Right forelimb (tissue), 1 donor: Measurements from ENCODE around the gene VSX2.

Experiments used
- DNase-seq: peaks from one replicate; pipeline ENCODE4 v3.0.0-alpha.2; 2018

VSX2 gene

DNA sequence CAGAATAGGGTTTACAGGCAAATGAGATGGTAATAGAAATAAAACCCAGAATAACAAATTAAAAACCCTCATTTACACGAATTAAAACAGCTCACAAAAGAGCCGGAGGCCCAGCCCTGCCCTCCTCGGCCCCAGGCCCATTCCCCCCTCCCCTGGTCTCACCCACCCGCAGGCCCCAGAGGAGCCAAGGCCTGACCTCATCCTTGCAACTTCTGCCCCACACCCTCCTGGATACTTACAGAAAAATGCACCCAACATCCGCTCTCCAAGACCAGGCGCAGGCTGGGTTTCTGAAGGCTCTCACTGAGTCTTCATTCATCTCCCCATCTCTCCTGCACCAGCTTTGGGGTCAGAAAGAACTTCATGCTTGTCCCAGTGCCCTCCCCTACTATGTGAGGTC lies 16.2 kb upstream of the VSX2 start:
- no peak for DNase-seq

DNA sequence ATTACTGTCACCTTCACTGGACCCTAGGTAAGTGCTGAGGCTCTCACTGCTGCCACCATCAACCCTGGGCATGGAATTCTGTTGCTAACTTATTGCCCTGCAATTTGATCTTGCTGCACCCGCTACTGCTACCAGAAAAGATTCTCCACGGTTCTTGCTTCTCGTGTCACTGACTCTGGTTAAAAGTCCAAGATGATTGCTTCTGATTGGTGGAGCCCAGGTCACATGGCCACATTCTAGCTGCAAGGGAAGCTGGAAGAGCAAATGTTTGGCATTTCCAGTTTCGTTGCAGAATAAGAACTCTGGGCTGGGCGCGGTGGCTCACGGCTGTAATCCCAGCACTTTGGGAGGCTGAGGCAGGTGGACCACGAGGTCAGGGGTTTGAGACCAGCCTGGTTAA lies 7.5 kb upstream of the VSX2 start:
- no peak for DNase-seq

GRCh38 chr14:74235017-74235416 lies 4.2 kb upstream of the VSX2 start:
- no peak for DNase-seq

DNA sequence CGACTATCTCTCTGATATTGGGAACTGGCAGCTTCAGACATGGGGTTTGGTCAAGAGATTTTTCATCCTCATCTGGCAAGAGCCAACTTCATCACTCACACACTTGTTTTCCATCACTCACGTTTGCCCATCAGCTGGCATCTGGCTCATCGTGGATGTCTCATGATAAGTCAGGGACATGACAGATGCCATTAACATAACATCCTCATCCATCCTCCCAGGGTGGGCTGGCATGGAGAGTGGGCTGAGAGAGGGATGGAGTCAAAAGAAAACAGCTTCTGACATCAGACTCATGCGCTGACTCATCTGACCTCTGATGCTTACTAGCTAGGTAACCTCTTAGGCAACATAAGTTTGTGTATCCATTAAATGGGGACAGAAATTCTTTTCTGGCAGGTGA lies 1.8 kb upstream of the VSX2 start:
- no peak for DNase-seq

GRCh38 chr14:74239848-74240793 lies 872 bp downstream of the VSX2 start:
- peak; percentile 58 for DNase-seq

GRCh38 chr14:74240794-74241651 lies 1.8 kb downstream of the VSX2 start:
- peak; percentile 60 for DNase-seq

- DNase-seq: no peak
Observed at GRCh38 chr14:74241652-74242017, 2.4 kb downstream of the VSX2 start.

GRCh38 chr14:74242021-74242779 lies 3.0 kb downstream of the VSX2 start:
- no peak for DNase-seq

DNA sequence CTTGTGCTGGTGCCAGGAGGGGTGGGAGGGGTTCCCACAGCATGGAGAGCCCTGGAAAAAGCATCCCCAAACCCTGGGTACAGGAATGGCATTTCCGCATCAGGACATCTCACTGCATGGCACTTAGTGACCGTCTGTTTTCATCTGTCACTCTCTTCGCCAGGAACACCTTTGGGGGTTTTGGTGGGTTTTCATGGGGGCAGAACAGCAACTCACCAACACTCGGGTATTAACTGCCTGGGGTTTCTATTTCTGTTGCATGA lies 3.5 kb downstream of the VSX2 start:
- no peak for DNase-seq

DNA sequence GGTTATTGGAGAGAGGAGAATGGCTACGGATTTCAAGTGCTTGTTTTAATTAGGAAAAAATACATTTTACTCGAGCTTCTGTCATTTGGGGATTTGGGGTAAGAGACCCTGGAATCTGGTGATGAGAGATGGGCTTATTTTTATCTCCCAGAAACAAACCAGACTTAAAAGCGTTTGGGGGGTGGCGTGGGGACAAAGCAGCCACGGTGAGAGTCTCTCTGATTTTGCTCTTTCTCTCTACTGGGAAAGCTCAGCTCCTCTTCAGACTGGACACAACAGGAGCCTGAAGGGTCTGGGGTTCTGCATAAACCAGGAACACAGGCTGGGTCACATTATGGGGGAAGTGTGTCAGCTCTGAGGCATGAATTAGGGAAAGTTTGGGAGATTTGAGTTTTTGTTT lies 3.8 kb downstream of the VSX2 start:
- DNase-seq: no peak

DNA sequence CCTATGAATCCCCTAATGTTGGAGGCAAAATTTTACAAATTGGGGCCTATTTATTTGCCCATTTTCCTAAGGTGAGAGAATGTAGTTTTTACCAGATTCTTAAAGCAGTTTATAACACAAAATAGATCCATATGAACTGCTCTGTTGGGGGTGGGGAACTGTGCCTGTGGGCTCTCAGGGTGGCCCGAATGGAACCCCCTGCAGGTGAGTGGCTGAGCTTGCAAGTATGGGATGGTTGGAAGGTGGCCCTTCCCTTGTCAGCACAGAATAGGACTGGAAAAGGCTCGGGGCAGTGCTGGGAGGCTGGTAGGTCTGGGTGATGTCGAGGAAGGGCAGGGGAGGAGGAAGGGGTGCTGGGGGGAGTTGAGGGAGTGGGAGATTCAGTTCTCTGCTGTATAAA lies 4.9 kb downstream of the VSX2 start:
- DNase-seq: no peak

GRCh38 chr14:74245292-74245691 lies 6.0 kb downstream of the VSX2 start:
- no peak for DNase-seq

GRCh38 chr14:74246542-74246941 lies 7.3 kb downstream of the VSX2 start:
- DNase-seq: no peak

DNA sequence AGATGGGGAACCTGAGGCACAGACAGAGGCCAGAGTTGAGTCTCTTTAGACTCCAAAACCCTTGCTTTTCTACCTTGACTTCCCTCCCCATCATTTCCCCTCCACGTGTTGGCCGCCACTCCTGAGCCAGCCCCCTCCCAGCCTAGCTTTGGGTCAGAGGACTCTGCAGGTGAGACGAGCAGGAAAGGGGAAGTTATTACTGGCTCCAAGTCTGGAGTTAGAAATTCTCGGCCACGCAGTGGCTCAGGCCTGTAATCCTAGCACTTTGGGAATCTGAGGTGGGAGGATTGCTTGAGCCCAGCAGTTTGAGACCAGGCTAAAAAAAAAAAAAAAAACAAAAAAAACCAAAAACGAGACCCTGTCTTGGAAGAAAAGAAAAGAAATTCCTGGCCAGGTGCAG lies 8.8 kb downstream of the VSX2 start:
- no peak for DNase-seq

GRCh38 chr14:74249433-74250375 lies 10.5 kb downstream of the VSX2 start:
- no peak for DNase-seq

GRCh38 chr14:74255281-74255680 lies 16.0 kb downstream of the VSX2 start:
- DNase-seq: no peak

DNA sequence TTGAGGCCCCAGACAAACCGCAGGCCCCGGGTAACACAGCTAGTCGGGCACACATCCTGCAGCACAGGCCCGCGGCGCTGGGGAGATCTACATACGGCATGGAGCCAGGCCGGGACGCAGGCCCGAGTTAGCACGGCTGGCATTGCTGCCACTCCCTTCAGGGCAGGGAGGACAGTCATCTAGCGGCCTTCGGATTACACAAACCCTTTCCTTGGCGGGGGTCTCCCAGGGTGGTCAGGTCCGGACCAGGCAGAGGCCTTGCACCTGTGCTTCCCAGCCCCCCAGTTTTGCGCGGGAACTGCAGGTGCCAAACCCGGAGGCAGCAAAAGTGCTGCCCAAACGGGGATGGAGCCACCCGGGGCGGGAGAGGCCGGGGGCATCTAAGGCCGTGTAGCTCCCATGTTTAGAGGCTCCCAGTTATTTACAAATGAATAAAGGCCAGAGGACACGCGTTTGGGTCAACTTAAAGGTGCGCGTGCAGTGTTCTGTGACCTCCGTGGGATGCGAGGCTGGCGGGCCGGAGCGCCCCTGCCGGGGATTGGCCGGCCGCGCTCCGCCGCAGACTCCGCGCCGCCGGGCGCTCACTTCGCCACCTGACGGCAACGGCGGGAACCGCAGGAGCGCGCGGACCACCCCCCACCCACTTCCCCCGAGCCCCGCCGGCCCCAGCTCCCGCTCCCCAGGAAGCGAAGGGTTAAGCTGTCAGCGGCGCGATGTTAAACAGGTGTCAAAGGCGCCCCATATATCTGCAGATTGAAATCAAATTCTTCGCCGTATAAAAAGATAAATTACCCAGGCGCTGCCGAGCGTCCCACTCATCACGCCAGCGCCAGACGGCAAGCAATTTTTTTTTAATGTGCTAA lies 18.1 kb downstream of the VSX2 start:
- DNase-seq: peak; percentile 73

DNA sequence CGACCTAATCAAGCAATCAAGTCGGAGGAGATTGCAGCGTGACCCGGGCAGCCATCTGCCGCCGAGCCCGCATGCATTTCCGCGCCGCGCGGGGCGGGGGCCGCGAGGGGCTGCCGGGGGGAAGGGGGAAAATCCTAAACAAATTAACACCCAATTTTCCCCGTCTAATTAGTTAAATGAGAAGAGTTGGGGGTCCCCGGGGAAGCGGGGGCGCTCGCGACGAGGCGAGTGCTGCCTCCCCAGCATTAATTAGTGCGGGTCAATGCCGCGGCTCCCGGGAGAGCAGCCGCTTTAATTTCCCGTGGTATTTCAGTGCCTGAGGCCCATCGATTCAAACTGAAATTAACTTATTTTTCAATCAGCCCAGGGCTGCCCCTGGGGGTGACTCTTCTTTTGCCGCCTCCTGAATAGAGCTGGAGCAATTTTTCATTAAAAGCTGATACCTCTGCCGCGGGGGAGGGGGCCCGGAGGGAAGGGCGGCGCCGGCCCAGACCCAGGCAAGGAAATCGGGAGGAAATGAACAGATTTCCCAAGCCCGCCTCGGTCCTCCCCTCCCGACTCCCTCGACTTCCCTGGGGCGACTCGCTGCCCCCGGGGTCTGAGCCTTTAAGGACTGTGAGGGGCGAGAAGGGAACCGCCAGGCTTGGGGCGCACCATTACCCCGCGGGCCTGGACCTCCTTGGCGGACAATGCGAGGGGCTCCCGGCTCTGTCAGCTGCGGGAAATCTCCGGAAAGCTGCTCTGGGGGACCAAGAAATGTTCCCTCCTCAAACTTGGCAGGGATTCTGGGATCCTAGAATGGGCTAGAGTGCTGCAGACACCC lies 18.9 kb downstream of the VSX2 start:
- no peak for DNase-seq

DNA sequence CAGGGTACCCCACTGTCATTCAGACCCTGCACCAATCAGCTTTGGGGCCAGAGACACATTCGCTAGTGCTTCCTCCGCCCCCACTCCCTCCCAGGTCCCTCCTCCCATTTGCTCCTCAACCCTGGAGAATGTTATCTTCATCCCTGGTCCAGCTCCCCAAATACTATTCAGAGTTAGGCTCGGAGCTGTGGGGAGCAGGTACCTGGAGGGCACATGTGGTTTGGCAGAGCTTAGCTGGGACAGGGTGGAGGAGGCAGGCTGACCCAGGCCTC lies 19.5 kb downstream of the VSX2 start:
- no peak for DNase-seq

DNA sequence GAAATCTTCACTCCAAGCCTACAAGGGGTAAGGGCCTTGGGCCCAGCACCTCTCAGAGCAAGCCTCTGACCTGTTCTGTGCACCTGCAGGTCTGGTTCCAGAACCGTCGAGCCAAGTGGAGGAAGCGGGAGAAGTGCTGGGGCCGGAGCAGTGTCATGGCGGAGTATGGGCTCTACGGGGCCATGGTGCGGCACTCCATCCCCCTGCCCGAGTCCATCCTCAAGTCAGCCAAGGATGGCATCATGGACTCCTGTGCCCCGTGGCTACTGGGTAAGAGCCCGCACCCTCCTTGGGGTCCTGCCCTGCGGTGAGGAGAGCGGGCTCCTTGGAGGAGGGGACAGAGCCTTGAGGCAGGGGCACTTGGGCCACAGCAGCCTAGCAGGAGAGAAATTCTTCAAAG lies 20.3 kb downstream of the VSX2 start:
- DNase-seq: no peak
